Mammary epithelial cell (primary cell): ENCODE results near the gene GSTM2.
"Not testable (repeated sequence)": the region's sequence is repeated elsewhere in the genome, so short reads cannot be mapped to it uniquely, and the experiment has no call there.

ENCODE experiments used
- CTCF ChIP-seq, 2 donors: IDR thresholded peaks in 1 of 2; conservative IDR thresholded peaks in 1 of 2; 2 replicates each; pipeline ENCODE4 v1.5.1; 2011 to 2012; ENCODE audit warnings: inconsistent platforms in 2 of 2, low read length in 2 of 2, mild to moderate bottlenecking in 2 of 2, control low read depth in 1 of 2, low read depth in 1 of 2; ENCODE audit not compliant: insufficient read depth in 1 of 2; ENCODE audit errors: extremely low read depth in 1 of 2
- EZH2 ChIP-seq: IDR thresholded peaks from 2 replicates; pipeline ENCODE4 v1.6.1; 2012; ENCODE audit warnings: low read length, inconsistent platforms, borderline replicate concordance

GRCh38 chr1:109702940-109703339 lies 35.1 kb downstream of the GSTM2 start:
- not testable (repeated sequence) for TF ChIP-seq CTCF (conservative IDR thresholded peaks at IDR 0.05 in 1 of 2, IDR thresholded peaks at IDR 0.05 in 1 of 2; ENCODE audit: extremely low read depth in 1 of 2, insufficient read depth in 1 of 2, low read depth in 1 of 2, low read length in 2 of 2); EZH2
